OCI-M1 (cell line): ENCODE data around the gene PPM1L.
"Not testable (repeated sequence)": the region's sequence is repeated elsewhere in the genome, so short reads cannot be mapped to it uniquely, and the experiment has no call there.

Experiments
- DNase-seq: peaks from one replicate; lab custom pipeline; 2025; lab: John Stamatoyannopoulos, UW

PPM1L gene

GRCh38 chr3:160987982-160988964 lies 232.2 kb downstream of the PPM1L start:
- DNase-seq, result no peak

- no peak for DNase-seq
These were observed 234.4 kb downstream of the PPM1L start for GRCh38 chr3:160990446-160990845.

GRCh38 chr3:160992712-160993111 lies 236.7 kb downstream of the PPM1L start:
- DNase-seq, result no peak

DNA sequence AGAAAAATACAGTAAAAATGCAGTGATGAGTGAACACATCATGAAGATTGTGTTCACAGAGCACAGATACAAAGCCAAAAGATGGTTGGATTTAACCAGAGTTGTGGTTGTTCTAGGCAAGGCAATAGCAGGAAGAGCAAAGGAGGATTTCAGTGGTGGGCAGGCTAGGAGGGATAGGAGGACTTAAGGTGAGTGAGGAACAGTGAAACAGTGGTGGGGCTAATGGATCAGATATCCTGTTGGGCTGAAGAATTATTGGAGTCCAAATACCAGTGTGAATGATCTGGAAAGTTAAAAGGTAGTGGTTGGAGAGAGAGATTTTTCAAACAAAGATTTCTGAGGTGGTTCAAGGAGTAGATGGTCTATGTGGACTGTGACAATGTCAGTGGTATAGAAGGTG lies 240.8 kb downstream of the PPM1L start:
- DNase-seq, result no peak

GRCh38 chr3:160998581-160998980 lies 242.6 kb downstream of the PPM1L start:
- DNase-seq, result no peak

DNA sequence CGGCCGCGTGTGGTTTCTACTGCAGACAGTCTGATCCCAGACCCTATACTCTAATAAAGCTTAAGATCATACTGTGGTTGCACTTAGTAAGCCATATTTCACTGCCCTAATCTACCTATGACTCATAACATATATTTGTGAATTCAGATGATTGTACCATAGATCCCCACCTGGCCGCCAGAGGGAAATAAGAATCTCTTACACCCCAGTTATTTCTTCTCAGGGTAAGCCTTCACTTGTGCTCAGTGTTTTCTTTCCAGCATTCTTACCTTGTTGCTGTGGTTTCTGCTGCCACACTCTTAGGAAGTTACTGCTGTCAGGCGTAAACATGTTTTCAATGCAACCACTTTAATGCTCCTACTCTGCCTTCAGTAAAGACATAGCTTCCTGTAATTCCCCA lies 243.2 kb downstream of the PPM1L start:
- no peak for DNase-seq

- DNase-seq, result no peak
These were observed 252.1 kb downstream of the PPM1L start for GRCh38 chr3:161008086-161008485.

GRCh38 chr3:161010151-161010550 lies 254.1 kb downstream of the PPM1L start:
- not testable (repeated sequence) for DNase-seq

DNA sequence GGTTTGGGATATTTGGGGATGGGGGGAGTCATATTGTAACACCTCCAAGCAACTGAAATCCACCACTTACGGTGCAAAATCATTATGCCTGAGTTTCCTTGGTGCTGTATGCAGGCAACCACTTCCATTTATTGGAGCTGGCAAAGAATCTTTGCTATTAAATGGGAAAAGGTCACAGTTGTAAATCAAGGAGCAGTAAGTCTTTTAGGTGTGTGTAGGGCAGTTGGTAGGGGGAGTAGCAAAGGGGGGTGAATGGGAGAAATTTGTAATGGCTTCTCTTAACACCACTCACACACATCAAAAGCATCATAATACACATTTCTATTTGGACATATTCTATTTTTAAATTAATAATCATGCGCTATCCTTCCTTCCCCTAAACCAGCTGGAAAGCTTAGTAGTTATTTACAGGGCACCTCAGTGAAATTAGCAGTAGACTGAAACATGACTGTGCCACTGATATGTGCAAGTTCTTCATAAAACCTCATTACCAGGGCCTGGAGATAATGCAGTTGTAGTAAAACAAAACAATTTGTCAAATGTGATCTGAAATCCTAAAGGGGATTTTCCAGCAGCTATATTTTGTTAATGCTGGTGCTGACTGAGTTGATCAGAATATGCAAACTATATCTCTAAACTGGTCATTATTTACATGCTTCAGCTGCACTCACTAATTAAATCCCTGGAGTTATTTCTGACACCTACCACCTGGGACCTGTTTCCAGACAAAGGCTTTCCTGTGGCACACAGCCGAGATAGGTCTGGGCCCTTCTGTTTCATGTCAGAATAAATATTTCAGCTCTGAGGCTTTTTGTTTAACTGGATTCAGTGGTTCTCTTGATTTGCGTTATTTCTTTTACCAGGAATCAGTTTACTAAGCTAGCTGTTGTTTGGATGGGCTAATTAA lies 259.1 kb downstream of the PPM1L start:
- no peak for DNase-seq

DNA sequence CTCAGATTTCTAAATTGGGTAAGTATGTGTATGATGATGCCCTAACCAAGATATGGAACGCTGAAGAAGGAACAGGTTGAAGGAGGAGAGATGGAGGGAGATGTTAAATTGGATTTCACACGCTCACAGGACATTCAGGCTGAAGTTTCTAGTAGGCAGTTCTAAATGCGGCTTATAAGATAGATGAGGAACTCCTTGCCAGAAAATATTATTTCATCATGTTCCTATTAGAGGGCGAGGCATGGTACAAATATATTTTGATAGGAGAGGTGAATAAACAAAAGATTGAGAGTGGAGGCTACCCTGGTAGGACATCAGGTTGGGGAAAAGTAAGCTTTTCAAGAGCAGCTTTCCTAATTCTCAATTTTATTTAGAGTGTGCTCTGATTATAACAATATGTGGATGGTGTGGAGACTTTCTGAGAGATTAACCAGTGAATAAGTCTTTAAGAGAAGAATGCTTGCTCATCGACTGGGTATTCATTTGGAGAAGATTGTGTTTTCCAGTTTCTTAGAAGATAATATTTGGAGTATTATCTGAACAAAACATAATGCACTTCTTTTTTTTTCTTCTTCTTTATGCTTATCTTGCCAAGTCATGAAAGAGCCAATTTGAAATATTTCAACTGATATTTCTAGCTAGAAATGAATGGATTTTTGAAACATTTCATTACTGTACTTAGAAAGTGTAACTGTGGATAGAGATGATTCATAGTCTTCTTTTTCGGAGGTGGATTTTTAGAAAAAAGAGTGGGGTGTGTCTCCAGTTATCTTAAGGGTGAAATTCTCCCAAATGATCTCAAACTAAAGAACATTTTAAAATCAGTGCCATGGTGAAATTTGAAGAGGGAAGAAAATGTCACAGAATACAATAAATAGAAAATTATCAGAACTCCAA lies 260.6 kb downstream of the PPM1L start:
- DNase-seq, result peak; percentile 52

DNA sequence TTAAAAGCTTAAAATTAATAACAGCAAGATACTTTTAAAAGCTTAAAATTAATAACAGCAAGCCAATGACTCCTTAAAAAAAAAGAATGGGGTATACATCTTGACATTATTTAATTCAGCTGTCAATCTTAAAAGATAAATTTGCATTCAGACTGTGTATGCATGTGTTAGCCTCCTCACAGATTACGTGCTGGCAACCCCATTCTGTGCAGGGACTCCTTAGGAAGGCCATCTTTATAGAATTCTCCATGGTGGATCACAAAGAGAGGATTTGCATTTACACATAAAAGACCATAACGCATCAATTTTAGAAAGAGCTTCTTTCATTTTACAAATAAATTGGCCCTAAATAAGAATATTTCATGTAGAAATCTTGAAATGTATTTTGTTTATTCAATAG lies 261.9 kb downstream of the PPM1L start:
- no peak for DNase-seq

DNA sequence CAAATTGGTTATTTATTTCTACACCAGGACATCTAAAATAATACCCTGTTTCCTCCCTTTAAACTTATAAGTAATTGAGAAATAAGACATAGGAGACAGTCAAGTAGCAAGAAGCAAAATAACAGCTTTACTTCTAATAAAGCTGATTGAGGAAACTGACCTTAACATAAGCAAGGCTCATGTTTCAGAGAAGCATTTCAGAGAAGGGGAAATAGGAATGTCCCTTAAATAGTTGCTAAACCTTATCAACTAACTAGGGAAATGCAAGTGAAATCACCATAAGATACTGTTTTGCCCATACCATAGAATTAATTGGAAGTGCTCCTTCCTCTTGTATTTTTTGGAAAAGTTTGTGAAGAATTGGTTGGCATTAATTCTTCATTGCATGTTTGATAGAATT lies 264.2 kb downstream of the PPM1L start:
- no peak for DNase-seq

- no peak for DNase-seq
These were observed 269.9 kb downstream of the PPM1L start for GRCh38 chr3:161025911-161026310.

DNA sequence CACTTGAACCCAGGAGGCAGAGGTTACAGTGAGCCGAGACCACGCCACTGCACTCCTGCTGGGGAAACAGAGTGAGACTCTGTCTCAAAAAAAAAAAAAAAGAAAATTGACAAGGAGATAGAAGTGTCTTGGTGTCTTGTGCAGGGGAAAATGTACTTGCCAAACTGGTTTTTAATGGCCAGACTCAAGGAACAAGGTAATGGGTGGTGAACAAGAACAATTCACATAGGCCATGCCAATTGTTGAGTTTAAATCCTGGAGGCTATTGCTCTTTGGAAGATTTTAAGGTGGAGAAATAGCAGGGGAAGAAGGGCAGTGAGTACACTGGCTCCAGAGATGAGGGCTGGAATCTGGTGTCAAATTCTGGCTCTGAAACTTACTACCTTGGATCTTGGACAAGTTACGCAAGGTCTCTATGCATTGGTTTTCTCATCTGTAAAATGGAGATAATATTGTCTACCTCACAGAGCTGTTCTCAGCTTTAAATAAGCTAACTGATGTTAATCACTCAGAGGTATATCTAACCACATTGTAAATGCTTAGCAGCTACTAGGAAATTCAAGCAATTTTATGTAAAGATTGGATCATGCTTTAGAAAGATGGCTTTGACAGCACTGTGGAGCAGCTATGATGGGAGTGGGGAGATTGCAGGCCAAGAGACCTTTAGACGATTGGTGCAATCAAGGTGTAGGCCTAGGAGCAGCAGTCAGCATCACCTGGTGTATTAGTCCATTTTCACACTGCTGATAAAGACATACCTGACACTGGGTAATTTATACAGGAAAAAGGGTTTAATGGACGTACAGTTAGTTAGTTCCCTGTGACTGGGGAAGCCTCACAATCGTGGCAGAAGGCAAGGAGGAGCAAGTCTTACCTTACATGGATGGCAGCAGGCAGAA lies 270.8 kb downstream of the PPM1L start:
- DNase-seq, result no peak

DNA sequence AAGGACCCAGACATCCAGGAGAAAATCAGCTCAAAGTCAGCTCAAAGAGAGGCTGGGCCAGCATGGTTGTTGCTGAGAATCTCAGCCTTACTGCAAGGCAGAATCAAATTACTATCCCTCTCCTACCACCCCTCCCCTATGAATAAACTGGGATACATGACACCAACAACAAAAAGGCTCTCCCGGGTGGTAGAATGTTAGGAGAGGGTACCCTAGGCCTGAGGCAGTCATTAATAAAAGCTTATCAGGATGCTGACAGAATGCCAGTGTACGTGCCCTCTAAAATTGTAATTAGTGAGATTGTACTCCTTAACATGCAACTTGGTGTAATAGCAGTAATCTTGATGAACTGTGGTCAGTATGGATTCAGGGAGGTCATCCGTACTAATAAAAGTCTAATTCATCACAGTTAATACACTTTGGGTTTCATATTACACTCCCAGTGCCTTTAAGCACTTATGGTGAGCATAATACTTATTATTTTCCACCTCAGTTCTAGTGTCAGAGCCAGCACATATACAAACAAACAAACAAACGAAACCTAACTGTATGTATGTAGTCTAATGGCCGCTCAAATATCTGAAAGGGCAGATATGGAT lies 272.6 kb downstream of the PPM1L start:
- no peak for DNase-seq

- DNase-seq, result peak; percentile 53
These were observed 275.1 kb downstream of the PPM1L start for GRCh38 chr3:161031134-161031533.

DNA sequence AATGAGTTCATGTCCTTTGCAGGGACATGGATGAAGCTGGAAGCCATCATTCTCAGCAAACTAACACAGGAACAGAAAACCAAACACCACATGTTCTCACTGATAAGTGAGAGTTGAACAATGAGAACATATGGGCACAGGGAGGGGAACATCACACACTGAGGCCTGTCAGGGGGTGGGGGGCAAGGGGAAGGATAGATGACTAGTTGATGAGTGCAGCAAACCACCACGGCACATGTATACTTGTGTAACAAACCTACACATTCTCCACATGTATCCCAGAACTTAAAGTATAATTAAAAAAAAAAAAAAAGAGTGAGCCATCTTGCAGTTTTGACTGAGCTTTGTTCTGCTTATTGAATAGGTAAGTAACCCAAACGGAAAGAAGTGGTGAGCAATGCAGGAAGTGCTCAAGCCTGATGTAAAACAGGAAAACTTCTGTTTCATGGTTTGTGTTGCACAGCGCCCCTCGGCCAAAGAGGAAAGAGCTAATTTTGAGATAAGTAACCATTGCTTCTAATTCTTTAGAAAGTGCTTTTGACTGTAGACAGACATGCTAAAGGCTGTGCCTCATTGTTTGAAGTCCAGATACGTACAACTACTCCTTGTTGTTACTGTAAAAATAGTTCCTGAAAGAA lies 279.0 kb downstream of the PPM1L start:
- peak; percentile 26 for DNase-seq

GRCh38 chr3:161035711-161036110 lies 279.7 kb downstream of the PPM1L start:
- peak; percentile 79 for DNase-seq

DNA sequence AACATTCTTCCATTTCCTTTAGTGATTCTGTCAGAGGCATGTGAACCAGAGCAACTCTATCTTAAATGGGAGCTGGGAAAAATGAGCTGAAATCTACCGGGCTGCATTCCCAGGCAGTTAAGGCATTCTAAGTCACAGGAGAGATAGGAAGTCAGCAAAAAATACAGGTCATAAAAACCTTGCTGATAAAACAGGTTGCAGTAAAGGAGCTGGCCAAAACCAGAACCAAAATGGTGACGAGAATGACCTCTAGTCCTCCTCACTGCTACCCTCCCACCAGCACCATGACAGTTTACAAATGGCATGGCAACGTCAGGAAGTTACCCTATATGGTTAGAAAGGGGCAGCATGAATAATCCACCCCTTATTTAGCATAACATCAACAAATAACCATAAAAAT lies 282.7 kb downstream of the PPM1L start:
- no peak for DNase-seq

GRCh38 chr3:161042023-161042501 lies 286.0 kb downstream of the PPM1L start:
- DNase-seq, result no peak
